ENCODE results near the gene FGF12.

Gene FGF12

GRCh38 chr3:192313605-192314004, 413.7 kb downstream of the FGF12 start:
- no peak for DNase-seq

DNA sequence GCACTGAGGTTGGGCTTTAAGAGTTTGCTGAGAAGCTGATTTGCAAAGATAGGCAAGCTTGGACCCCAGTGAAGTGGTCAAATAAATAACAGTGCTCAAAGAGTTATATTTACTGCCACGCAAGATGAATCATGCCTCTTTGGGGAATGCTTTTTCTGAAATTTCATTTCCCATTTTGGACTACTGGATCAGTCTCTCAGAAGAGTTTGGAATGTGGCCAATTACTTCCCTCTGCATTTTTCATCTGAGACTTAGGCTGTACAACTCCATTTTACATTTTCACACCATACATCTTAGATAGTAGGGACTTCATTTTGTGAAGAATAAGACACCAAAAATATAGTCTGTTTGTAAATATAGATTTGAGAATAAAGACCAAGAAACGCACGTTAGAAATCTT, 419.7 kb downstream of the FGF12 start:
- no peak for DNase-seq

DNA sequence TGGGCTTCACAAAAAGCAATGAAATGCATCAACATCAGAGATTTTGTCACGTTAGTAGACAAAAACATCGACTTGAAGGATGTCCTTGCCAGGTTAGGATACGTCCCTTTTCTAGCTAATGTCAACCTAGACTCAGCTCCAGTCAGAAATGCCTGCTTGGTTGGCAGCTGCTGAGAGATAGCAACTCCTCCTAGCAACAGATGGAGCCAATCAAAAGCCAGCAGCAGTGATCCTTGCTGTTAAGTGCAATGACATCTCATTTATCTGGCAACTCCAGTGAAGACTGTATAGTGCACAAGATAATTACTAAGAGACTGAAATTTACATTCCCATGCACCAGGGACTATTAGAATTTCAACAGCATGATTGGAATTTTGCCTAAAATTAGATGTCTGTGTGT, 424.1 kb downstream of the FGF12 start:
- no peak for DNase-seq

GRCh38 chr3:192302721-192303120, 424.6 kb downstream of the FGF12 start:
- DNase-seq = no peak

- no peak for DNase-seq
Observed at GRCh38 chr3:192299921-192300320, 427.4 kb downstream of the FGF12 start.

GRCh38 chr3:192296845-192297244, 430.5 kb downstream of the FGF12 start:
- DNase-seq = no peak

- DNase-seq = no peak
Observed at GRCh38 chr3:192284443-192285072, 442.8 kb downstream of the FGF12 start.

- no peak for DNase-seq
Observed at GRCh38 chr3:192281207-192281880, 446.0 kb downstream of the FGF12 start.

GRCh38 chr3:192279664-192280063, 447.7 kb downstream of the FGF12 start:
- no peak for DNase-seq

DNA sequence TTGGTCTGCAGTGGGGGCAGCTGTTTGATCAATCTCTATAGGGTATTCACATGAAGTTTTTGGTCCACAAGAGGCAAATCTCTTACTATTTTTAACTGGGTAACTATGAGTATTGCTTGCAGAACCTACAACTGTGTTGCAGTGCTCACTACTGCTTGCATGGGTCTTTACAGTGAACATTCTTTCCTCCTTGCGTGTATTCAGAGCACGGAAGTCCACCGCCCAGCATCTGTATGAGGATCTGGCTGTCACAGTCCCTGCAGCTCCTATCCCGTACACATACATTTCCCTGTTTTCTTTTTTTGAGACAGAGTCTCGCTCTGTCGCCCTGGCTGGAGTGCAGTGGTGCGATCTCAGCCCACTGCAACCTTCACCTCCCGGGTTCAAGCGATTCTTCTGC, 449.9 kb downstream of the FGF12 start:
- DNase-seq = no peak

GRCh38 chr3:192275741-192276355, 451.5 kb downstream of the FGF12 start:
- DNase-seq = no peak

- no peak for DNase-seq
Observed at GRCh38 chr3:192273697-192274010, 453.7 kb downstream of the FGF12 start.

DNA sequence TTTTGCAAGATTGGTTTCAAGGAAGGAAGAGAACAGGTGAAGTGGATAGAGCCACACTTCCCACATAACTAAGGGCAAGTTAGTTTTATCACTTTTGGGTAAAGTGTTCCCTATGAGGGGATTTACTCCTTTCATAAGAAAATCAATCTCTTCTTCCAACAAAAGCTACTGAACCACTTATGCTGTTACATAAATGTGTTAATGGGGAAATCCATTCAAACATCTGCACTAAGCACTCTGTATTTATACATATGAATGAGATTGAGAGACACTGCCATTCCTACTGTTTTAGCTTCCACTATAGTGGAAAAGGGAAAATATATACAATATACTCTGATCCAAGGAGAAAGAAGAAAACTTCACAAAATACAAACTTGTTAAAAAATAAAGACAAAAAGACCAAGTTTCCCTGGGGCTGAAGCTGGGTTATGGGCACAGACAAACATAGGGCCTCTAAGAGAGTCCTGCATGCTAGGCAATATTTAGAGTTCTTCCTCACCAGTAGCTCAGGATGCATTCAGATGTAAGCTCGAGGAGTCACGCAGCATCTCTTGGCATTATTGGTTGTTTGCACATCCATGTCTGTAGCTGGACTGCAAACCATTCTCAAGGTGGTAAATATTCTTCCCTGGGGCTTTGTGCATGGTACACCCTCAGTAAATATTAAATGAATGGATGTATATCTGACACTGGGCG, 454.2 kb downstream of the FGF12 start:
- DNase-seq = no peak

GRCh38 chr3:192262001-192262400, 465.3 kb downstream of the FGF12 start:
- DNase-seq = no peak

- DNase-seq = no peak
Observed at GRCh38 chr3:192261135-192261534, 466.2 kb downstream of the FGF12 start.

- no peak for DNase-seq
Observed at GRCh38 chr3:192260116-192261010, 467.0 kb downstream of the FGF12 start.

- DNase-seq = no peak
Observed at GRCh38 chr3:192259661-192260060, 467.7 kb downstream of the FGF12 start.

DNA sequence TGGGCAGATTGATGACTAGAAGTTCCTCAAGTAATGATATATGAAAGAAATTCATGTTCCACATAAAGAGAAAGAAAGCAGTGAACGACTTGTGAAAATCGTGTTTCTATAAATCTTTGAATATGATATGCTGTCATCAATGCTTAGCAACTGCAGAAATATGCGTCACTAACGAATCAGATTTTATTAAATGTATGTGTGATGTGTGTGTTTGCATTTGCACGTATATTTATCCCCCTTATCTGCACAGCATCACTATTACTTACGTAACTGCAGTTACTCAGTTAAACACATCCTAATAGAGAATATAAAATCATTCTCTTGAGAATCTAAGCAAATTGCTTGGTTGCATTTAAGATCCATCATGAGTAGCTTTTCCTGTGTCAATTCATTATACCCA, 468.6 kb downstream of the FGF12 start:
- no peak for DNase-seq

- no peak for DNase-seq
Observed at GRCh38 chr3:192255839-192256238, 471.5 kb downstream of the FGF12 start.

DNA sequence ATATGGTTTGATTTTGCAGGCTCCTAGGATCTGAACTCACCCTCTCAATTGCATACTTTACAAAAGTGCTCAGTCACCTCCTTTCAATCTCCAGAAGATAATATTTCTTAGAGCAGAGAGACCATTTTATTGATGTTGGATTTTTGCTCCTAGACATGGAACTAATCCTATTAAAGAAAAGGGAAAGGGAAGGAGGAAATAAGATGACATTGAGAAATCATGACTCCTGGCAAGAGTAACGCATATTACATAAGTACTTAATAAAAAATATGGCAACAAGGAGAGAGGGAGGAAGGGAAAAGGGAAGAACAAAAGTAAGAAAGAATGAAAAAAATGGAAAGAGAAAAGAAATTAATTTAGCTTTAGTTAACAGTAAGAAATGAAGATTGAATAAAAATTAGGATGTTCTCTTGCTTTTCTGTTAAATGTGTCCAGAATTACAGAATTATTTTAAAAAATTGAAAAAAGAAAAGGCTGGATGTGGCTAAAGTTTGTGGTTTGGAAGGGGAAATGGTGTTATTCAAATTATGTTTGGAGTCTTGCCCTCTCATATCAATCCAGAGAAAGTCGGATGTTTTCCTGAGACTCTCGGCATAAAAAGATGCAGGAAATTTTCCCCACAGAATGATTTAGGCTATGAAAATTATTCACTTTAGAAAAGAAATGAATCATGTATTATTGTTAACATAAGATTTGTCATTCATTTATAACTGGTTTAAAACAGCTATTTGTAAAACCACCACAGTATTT, 474.0 kb downstream of the FGF12 start:
- DNase-seq = no peak

GRCh38 chr3:192249516-192249915, 477.8 kb downstream of the FGF12 start:
- DNase-seq = no peak
